Ureter (tissue), 1 donor: ENCODE measurements around the gene CLDN8. TPM values are rescaled to one million over a fixed set of nuclear protein-coding genes. Genes with fewer than 3 reads are reported as not detected.
A peak's percentile ranks its signal among the peaks of the same experiment; 100 is the strongest.

Experiments used
- DNase-seq: peaks from one replicate; pipeline ENCODE4 v3.0.0-alpha.2; 2020; ENCODE audit warnings: low spot score
- total RNA-seq: library from RNA; stranded (reverse); gene quantifications from one replicate; pipeline ENCODE4 v1.2.4, GENCODE V29; 2023
- donor health status: DM: yes; HTN: yes; CAD: no.

CLDN8 gene
- 1.8 TPM for total RNA-seq

DNA sequence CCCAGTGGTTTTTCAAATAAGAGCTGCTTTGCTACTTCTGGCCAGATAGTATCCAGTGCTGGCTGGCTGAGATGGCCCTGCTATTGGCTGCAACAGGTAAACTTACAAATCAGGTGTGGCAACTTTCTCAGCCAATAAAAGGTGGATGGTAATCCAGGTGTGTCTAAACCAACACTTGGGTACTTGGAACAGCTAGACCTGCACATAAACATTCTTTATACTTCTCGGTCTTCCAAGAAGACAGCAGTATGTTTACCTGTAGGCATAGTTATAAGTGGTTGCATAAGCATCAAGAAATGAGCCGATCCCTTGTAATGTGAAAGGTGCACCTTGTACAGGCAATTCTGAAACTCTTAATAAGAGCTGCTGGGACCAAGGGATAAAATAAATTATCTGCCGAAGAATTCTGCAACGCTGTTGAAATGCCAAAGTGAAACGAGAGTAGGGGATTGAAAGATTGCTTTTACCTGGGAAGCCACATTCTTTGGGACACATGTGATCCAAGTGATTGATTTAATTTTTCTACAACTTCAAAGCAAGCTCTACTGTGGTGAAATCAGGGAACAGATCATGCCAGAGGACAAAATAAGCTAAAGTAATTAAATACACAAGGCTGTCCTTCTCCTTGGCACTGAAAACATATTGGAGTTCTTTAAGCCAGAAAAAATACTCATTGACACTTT, at the start of gene CLDN8:
CLDN8 (minus strand) TSS at position 57 of the 683 bp plus-strand sequence. CDS start 172 bp downstream, outside the sequence.
- DNase-seq: peak; percentile 59

DNA sequence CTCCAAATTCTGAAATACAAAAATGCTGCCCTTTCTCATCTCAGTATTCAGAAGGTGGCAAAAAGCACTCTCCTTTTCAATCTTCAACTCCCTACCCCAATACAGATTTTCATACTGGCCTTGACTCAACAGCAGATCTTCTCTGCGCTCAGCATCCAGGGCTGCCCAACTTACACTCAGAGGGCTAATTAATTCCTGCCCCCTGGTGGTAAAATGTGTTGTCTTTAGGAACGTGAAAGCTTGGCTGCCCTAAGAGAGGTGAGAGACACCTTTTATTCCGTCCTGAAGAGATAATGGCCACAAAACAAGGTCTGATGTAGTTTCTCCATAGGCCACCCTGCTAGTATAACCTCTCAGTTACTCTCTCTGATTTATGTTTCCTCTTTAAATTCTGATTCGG, 41.9 kb upstream of the CLDN8 start:
- DNase-seq: no peak

DNA sequence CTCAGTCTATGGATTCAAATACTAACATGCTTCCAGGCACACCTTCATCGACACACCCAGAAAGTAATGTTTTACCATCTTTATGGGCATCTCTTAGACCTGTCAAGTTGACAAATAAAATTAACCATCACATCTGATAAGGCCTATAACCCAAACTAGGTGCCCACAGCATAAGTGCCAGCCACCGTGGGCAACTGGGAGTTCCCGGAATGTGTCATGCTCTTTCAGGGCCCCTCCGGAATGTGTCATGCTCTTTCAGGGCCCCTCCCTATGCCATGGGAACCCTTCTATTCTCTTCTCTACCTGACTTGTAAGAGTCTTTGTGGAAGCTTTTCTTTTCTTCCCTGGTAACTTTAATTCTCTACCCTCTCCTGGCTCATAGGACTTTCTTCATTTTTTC, 40.2 kb upstream of the CLDN8 start:
- DNase-seq: no peak

DNA sequence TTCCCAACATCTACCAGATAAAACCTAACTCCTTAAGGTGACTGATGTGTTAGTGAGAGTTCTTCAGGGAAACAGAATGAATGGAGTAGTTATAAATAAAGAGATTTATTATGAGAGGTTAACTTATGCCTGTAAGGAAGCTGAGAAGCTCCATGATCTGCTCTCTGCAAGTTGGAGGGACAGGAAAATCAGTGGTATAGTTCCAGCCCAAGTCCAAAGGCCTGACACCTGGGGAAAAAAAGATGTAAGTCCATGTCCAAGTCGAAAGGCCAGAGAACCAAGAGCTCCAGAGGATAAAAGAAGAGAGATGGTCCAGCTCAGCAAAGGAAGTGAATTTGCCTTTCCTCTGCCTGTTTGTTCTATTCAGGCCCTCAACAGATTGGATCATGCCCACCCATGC, 39.8 kb upstream of the CLDN8 start:
- no peak for DNase-seq

DNA sequence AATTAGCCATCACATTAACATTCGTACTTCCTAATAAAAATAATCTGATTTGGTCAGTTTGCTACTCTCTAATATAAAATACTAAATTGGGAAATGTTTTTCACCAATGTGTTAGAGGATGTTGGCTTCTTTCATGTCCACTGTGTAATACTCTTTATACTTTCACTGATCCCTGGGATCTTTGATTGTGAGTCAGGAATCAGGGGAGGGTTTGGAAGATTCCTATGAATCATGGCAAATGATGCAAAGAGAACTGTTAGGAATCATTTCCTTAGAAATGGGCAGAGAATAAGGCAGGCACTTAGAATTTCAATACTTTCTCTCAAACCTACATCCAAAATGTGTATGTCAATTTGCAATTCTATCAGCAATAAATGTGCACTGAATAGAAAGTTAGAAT, 35.9 kb upstream of the CLDN8 start:
- DNase-seq: no peak

DNA sequence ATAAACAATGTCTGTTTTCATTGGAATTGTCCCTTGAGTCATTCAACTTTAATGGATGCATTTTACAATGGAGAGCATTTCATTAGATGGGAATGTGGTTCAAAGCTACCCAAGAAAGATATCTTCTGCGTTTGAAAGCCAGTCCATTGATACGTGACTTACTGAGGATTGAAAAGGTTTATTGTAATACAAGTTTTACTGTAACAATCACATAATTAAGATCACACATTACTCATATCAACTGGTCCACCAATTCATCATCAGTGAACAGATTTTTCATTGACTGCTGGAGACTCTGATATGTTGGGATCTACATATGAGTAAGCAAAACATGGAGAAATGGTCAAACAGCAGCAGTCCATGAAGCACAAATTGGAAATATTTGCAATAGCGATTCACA, 34.0 kb upstream of the CLDN8 start:
- no peak for DNase-seq

DNA sequence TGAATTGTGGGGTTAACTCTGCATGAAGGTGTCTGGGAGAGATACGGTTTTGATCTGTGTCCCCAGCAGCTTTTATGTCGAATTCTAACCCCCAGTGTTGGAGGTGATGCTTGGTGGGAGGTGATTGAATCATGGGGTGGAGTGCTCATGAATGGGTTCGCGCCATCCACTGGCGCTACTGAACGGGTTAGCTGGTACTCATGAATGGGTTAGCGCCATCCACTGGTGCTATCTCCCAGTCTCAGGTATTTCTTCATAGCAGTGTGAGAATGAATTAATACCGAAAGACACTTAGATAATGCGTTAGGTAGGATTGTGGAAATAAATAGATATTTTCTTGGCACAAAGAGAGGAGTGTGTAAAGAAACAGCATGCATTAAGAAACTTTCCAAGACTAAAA, 32.9 kb upstream of the CLDN8 start:
- DNase-seq: no peak

DNA sequence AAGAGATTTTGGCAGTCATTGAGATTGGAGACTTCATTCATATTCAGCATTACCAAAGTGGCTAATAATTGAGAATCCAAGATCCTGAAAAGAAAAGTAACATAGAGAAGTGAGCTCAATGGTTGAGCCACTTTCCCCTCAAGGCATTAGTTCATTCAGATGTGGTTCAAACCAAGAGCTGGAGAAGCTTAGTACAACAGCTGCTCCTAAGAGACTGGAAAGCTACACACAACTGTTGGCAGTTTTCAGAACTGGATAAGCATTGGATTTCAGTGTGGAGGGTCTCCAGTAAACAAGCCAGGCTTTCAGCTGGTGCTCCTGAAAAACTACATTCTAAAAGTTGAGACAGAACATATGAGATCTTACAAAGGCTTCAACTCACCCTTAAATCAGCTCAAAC, 29.2 kb upstream of the CLDN8 start:
- no peak for DNase-seq

DNA sequence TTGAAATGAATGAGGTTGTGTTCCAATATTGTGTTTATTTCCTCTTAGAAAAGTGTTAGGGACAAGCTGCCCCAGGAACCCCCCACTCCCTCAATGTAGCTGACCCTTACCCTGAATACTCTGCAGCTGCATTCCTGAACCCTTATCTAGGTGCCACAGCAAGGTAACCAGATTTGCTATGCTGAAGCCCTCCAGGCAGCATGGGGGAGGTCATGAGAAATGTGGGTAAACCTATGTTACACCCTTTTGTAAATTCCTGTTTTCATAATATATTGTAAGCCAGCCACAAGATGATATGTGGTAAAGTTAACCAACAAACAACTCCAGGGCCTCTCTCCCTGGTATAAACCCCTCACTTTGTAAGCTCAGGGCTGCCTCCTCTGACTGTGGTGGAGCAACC, 27.8 kb upstream of the CLDN8 start:
- no peak for DNase-seq

DNA sequence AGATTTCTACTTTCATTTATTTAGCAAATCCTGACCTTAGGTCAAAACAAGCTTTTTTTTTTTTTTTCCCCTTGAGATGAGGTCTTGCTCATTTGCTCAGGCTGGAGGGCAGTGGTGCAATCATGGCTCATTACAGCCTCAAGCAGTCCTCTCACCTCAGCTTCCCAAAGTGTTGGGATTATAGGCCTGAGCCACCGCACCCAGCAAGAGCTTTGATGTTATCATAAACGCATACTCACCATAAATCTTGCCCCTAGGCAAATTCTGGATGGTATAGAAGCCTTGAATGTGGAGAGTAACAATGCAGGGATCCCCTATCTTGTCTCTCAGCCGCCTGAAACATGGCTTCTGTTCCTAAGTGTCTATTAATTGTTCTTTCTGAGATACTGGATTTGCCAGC, 24.8 kb upstream of the CLDN8 start:
- no peak for DNase-seq

DNA sequence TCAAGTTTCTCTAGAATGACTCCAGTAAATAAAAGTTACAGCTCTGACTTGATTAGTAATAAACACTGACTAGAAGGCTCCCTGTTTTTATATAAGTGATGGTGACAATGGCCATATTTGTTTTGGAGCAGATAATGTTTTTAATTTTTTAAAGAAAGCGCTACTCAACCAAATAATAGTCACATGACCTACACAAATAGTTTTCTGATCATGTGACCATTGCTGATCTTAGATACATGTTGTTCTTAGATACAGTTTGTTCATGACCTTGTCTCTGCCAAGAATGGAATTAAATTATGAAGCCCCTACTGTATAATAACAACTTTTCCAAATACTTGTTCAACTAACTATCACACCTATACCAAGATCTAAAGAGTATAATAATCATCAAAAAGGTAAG, 22.3 kb upstream of the CLDN8 start:
- DNase-seq: no peak

DNA sequence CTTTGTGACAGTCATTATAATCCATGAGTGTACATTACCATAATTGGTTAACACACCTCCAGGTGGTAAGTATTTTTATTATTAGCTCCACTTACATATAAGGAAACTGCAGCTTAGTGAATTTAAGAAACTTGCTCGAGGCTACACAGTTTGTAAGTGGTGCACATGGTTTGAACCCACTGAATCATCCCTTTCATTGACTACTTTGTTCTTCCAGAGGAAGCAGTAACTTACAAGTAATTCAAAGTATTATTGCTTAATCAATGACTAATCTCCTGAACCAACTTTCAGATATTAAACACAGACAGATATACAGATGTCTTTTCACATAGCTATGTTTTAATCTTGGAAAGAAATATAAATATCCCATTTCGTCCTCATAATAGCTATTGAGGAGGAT, 18.7 kb upstream of the CLDN8 start:
- DNase-seq: no peak

DNA sequence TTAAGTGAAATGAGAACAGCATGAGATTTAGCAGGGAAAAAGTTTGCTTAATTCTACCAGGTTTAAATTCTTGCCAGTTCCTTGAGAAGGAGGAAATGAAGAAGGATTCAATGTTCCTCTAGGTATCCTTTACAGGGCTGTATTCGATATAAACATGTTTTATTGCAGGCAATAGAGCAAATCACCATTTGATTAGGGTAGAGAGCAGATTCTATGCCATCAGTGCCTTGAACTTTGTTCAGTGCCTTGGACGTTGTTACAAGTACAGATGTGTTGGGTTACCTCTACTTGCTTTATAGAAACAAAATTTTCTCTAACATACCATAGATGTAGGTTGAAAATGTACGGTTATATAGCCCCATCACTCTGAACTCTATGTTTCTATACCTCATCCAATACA, 18.2 kb upstream of the CLDN8 start:
- DNase-seq: no peak

DNA sequence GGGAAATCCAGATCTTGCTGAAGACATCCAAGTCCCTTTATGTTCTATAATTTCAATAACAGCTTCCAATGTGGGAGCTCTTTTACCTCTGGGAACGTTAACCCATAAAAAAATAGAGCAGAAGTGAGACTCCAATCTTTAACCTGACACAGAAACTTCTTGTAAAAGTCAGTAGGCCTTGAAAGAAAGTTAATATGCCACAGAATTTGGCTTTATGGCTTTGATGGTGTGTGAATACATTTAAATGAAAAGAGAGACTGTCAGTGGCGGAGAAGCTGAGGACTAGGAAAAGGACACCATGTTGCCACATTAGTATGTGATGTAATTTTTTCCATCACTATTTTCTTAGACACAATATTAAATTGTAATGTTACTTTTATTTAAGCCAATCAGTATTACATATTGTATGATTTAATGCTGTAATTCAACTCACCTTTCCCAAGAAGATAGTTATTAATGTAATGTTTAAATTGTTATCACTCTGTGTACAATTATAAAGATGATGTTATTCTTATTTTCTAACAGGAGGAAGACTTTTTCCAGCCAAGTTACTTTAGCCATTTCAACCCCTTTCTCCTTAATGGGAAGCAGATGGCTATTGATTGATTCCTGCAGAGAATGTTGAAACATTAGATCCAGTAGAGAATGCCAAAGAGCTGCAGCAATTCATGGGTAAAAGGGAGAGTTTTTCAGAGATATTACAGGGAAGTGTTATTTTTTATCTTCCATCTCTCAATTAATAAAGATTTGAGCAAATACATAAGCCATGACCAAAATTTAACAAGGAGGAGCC, 17.5 kb upstream of the CLDN8 start:
- DNase-seq: no peak

DNA sequence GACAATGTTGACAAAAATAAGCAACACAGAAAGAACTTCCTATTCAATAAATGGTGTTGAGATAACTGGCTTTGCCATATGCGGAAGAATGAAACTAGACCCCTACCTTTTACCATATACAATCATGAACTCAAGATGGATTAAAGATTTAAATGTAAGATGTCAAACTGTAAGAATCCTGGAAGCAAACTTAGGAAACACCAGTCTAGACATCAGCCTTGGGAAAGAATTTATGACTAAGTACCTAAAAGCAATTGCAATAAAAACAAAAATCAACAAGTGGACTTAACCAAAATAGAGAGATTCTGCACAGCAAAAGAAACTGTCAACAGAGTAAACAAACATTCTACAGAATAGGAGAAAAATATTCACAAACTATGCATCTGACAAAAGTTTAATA, 16.1 kb upstream of the CLDN8 start:
- DNase-seq: no peak

DNA sequence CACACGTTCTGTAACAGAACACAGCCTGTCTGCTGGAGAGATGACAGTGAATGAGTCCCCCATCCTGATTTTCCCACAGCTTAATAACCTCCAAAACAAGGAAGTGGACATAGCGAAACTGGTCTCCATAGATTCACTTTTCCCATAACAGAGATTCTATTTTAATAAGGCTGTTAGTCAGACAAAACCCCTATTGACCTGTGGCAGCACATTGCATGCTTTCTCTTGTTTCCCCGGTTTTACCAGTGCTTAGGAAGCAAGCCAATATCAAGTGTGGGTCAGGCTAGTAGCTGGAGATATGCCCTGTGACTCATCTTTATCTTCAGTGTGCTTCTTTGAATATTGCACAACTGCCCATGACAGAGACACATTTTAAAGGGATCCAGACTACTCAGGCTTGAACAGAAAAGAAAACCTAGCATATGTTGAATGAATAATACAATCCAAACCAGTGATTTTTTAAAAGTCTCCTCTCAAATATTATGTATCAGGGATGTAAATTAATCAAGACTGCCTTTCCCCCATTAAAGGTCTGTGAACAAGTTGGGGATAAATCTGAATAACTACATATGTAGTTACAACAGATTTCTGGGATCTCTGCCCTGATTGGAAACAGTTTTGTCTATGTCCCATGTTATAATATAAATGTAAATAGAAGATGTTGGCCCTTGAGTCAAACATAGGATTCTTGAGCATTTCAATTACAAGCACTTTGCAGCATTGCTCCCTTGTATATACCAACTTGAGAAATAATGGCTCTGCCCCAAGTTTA, 11.9 kb upstream of the CLDN8 start:
- peak; percentile 76 for DNase-seq

DNA sequence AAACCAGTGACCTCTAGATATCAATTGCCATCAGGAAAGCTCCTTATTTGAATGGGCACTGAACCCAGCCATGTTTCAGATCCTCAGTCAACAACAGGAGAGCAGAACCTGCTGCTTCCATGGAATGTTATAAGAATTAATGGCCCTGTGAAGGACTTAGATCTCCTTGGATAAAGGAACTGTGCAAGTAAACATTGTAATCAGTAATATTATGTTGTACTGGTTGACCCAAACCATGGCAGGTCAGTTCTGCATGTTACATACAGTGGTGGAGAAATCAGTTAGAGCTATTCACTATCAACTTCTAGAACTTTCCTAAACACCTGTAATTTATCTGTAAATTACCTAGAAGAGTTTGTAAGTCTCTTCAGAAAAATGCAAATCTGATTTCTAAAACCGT, 11.2 kb upstream of the CLDN8 start:
- DNase-seq: no peak

DNA sequence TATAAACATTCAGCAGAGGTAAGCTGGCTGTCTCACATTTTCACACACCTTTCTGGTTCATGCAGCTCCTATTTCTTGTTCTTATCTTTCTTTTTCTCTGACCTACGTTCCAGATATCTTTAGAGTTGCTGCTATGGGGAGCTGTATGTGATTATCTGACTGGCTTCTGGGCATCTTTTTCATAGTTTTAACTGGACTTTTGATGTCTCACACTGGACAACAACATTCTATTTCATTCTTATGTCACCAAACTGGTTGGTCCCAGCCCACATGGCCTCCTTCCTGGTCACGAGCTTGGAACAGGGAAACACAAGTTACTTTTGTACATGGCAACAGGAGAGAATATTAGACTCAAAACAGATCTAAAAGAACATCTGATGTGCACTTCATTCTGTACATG, 7.7 kb upstream of the CLDN8 start:
- DNase-seq: no peak

DNA sequence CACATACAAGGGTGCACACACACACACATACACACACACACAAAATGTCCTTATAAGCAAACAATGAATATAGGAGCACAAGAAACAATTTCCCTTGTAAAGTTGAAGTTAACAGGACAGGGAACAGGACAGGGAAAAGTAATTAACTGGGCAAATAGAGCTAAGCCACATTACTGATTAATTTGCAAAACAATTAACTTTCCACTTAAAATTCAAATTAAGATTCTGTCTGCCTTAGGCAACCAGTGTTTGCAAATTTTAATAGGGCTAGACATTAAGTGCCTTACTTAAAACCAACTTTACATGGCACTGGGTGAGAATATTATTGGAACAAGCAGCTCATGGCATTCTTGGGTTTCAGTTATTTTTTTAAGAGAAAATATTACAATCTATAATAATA, 6.8 kb upstream of the CLDN8 start:
- no peak for DNase-seq

DNA sequence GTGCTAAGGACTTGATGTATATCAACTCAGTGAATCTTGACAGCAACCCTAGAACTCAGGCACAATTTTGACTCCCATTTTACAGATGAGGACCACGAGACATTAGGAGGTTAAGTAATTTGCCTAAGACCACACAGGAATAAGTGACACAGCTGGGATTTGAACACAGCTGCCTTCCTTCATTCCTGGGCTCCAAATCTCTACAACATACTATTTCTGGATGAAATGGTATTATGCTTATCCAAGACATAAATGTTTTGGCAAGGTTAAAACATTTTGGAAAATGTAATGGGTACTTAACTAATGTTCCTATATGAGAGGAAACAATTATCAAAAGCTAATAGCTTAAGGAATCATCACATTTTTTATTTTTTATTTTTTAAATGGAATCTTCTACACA, 4.8 kb downstream of the CLDN8 start:
- DNase-seq: no peak

DNA sequence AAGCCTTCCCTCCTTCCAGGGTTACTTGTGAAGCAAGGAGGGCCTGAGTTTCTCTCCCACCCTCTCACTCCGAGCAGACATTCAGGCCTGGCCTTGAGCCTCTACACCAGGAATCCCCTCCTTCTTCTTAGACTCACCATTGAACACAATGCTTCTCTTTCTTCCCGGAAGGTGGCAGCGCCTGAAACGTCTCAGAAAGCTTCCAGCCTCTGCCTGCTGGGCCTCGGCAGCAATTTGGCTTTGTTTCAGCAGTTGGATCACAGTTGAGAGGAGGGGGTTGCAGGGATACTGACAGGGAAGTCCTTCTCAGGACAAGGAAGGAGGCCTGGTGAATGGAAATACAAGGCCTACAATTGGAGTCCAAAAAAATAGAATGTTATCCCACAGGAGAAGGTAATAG, 6.3 kb downstream of the CLDN8 start:
- no peak for DNase-seq

DNA sequence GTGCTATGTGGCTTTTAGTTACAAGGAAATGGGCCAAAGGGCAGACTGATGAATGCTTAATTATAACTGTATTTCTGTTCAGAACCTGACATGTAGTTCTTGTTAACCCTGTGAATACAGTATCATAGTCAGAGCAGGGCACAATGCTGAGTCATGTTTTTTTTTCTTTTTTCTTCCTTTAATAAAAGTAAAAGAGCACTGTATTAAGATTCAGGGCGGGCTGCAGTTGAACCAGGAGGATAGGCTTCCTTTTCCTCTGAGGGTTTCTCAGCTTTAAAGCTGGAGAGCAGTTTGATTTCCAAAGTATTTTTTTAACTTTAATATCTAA, 8.7 kb downstream of the CLDN8 start:
- no peak for DNase-seq
